Sciatic nerve (tissue), 2 donors: ENCODE data around the gene MYO1C. TPM values are rescaled to one million over a fixed set of nuclear protein-coding genes. Genes with fewer than 3 reads are reported as not detected.
"Not testable (repeated sequence)": the region's sequence is repeated elsewhere in the genome, so short reads cannot be mapped to it uniquely, and the experiment has no call there.

Experiments
- ATAC-seq: fragments of 200-7000 bp; cut with Tn5 transposase; one replicate; pipeline ENCODE4 v1.9.1; 2020; ENCODE audit warnings: mild to moderate bottlenecking, moderate library complexity
- DNase-seq: peaks from one replicate; pipeline ENCODE4 v3.0.0-alpha.2; 2020; ENCODE audit warnings: low spot score
- intact Hi-C: fragments of 100-400 bp; cut with DNase I; formaldehyde crosslinking; loops from one replicate; pipeline ENCODE4 v1.14.2; 2022
- total RNA-seq: library from RNA; stranded (reverse); fragmentation: NEBNext Ultra II Directional; extraction: Animal tissue kit (Norgen Biotek cat#: 25700); gene quantifications from one replicate; pipeline ENCODE4 v1.2.1, GENCODE V29; 2021
- donor health status: DM: no; HTN: no; CAD: no.
- donor health status: DM: no; HTN: no; CAD: no.

Gene MYO1C
- total RNA-seq, 1 donor from 2014 or later, result 326 TPM

- no peak for DNase-seq
- ATAC-seq, result no peak
- intact Hi-C loops, result no loop called here
Observed at GRCh38 chr17:1471911-1472821, 20.3 kb downstream of the MYO1C start.

GRCh38 chr17:1471490-1471889 lies 21.0 kb downstream of the MYO1C start:
- intact Hi-C loops, result no loop called here
- DNase-seq (no peak), ATAC-seq (no peak)

GRCh38 chr17:1470755-1471462 lies 21.6 kb downstream of the MYO1C start:
- no peak for ATAC-seq
- intact Hi-C loops, result no loop called here
- no peak for DNase-seq

GRCh38 chr17:1470071-1470754 lies 22.3 kb downstream of the MYO1C start:
- intact Hi-C loops, result no loop called here
- DNase-seq (no peak), ATAC-seq (no peak)

GRCh38 chr17:1469231-1469852 lies 23.1 kb downstream of the MYO1C start:
- intact Hi-C loops, result no loop called here
- no peak for DNase-seq
- no peak for ATAC-seq

GRCh38 chr17:1467898-1468492 lies 24.5 kb downstream of the MYO1C start:
- ATAC-seq (peak; percentile 85), DNase-seq (peak; percentile 83)
- intact Hi-C loops, result no loop called here

GRCh38 chr17:1467258-1467657 lies 25.2 kb downstream of the MYO1C start:
- intact Hi-C loops, result no loop called here
- ATAC-seq (no peak), DNase-seq (no peak)

GRCh38 chr17:1464186-1464585 lies 28.3 kb downstream of the MYO1C start:
- intact Hi-C loops, result no loop called here
- no peak for ATAC-seq
- DNase-seq, result no peak

- no peak for ATAC-seq
- intact Hi-C loops, result no loop called here
- no peak for DNase-seq
Observed at GRCh38 chr17:1462164-1463112, 30.0 kb downstream of the MYO1C start.

- DNase-seq (no peak), ATAC-seq (no peak)
- intact Hi-C loops, result no loop called here
Observed at GRCh38 chr17:1461198-1461944, 31.1 kb downstream of the MYO1C start.

GRCh38 chr17:1460233-1460632 lies 32.3 kb downstream of the MYO1C start:
- ATAC-seq (no peak), DNase-seq (no peak)

GRCh38 chr17:1455797-1456599 lies 36.5 kb downstream of the MYO1C start, which contains the start of gene CRK:
Gene CRK (minus strand): TSS chr17:1456232. CDS start chr17:1456117, 115 bp downstream.
- DNase-seq, result peak; percentile 99
- intact Hi-C loops, result no loop called here
- peak; percentile 98 for ATAC-seq

More at GRCh38 chr17:1460233-1460632, 32.3 kb downstream of the MYO1C start:
- intact Hi-C loops, result no loop called here

- ATAC-seq, result peak; percentile 41
- intact Hi-C loops, result no loop called here
- DNase-seq, result peak; percentile 75
Observed at GRCh38 chr17:1455291-1455796, 37.1 kb downstream of the MYO1C start.

- intact Hi-C loops, result no loop called here
- no peak for ATAC-seq
- no peak for DNase-seq
Observed at GRCh38 chr17:1454541-1454940, 37.9 kb downstream of the MYO1C start.

GRCh38 chr17:1453694-1454093 lies 38.8 kb downstream of the MYO1C start:
- DNase-seq, intact Hi-C loops, ATAC-seq: not testable (repeated sequence)

- intact Hi-C loops, result no loop called here
- DNase-seq, result no peak
- no peak for ATAC-seq
Observed at GRCh38 chr17:1452836-1453235, 39.6 kb downstream of the MYO1C start.
